ENCODE measurements around the gene SRSF11.

SRSF11 gene

DNA sequence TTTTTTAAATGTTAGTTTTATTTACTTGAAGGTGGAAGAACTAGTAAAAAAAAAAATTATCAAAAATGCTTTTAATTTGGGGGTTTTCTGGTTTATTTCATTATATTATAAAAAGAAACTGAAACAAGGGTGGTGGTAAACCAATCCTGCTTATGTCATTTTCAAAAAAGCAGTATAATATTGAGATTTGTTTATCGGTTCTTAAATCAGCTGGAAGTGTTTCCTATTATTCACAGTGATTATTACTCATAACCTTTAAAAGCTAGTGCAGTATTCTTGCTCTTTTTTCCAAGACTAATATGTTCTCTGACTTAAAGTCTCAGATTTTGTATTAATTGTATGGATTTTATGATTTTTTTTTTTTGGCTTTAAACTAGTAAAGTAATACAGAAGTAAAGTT, 10.4 kb upstream of the SRSF11 start:
- peaks cover 41% of the 10 kb centered on the region for H3K4me1 ChIP-seq (ENCODE audit: insufficient read depth, low read length)
- H3K4me2 ChIP-seq (ENCODE audit: insufficient read depth, low read length), result peak overlapping the region; percentile 44; the same call in 1 of the 2 replicates
- H3K27me3 ChIP-seq (ENCODE audit: insufficient read depth, low read length, poor library complexity), result no peaks in the 10 kb centered on the region
- H3K79me2 ChIP-seq (ENCODE audit: insufficient read depth, low read length), result peaks cover 100% of the 10 kb centered on the region
- peaks cover 21% of the 10 kb centered on the region for H4K20me1 ChIP-seq (ENCODE audit: insufficient read depth, low read length)
- H3K27ac ChIP-seq (ENCODE audit: low read length), result no peak overlapping the region; the same call in 1 of the 2 replicates
- no peak overlapping the region for H2AFZ ChIP-seq (ENCODE audit: low read depth, low read length)
- no peaks in the 10 kb centered on the region for H3K9me3 ChIP-seq (ENCODE audit: insufficient read depth, low read length, severe bottlenecking)
- peaks cover 37% of the 10 kb centered on the region for H3K36me3 ChIP-seq (ENCODE audit: insufficient read depth, low read length)
- ATAC-seq (ENCODE audit: insufficient read depth, low read depth) (no peak), DNase-seq (no peak)
- H3K4me3 ChIP-seq (ENCODE audit: low read depth in 1 of 2, low read length in 2 of 2), result no peak overlapping the region
- TF ChIP-seq, protein P1, sequence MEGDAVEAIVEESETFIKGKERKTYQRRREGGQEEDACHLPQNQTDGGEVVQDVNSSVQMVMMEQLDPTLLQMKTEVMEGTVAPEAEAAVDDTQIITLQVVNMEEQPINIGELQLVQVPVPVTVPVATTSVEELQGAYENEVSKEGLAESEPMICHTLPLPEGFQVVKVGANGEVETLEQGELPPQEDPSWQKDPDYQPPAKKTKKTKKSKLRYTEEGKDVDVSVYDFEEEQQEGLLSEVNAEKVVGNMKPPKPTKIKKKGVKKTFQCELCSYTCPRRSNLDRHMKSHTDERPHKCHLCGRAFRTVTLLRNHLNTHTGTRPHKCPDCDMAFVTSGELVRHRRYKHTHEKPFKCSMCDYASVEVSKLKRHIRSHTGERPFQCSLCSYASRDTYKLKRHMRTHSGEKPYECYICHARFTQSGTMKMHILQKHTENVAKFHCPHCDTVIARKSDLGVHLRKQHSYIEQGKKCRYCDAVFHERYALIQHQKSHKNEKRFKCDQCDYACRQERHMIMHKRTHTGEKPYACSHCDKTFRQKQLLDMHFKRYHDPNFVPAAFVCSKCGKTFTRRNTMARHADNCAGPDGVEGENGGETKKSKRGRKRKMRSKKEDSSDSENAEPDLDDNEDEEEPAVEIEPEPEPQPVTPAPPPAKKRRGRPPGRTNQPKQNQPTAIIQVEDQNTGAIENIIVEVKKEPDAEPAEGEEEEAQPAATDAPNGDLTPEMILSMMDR (IDR thresholded peaks at IDR 0.05; ENCODE audit: borderline replicate concordance, extremely low read depth, low read length, poor library complexity, severe bottlenecking), result no peak
- TF ChIP-seq EZH2 (IDR thresholded peaks at IDR 0.05; ENCODE audit: borderline replicate concordance, low read depth, low read length, severe bottlenecking), result no peak
- no peak overlapping the region for H3K9ac ChIP-seq (ENCODE audit: low read depth, low read length)

- ATAC-seq (ENCODE audit: insufficient read depth, low read depth), result no peak
- no peak overlapping the region for H3K4me3 ChIP-seq (ENCODE audit: low read depth in 1 of 2, low read length in 2 of 2)
These were observed 9.6 kb upstream of the SRSF11 start for GRCh38 chr1:70211541-70211940.

DNA sequence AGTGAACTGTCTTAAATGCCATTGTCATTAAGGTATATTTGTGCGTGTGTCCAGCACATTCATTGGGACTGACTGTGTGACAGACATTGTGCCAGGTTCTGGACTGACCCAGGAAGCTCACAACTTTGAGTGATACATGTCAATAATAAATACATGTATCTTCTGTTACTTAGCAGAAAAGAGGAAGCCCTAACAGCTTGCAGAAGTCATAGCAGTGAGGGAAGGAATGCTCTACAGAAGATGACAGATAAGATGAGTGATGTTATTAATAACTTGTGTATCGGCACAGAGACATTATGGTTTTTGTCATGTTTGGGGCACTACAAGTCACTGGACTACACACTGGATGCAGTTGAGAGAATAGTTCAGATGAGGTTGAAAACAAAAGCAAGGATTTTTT, 1.2 kb upstream of the SRSF11 start:
- H4K20me1 ChIP-seq (ENCODE audit: insufficient read depth, low read length), result peaks cover 35% of the 10 kb centered on the region
- H3K27me3 ChIP-seq (ENCODE audit: insufficient read depth, low read length, poor library complexity), result no peaks in the 10 kb centered on the region
- no peak for DNase-seq
- no peak overlapping the region for H3K4me3 ChIP-seq (ENCODE audit: low read depth in 1 of 2, low read length in 2 of 2)
- H3K4me2 ChIP-seq (ENCODE audit: insufficient read depth, low read length), result peak overlapping the region; percentile 74
- ATAC-seq (ENCODE audit: insufficient read depth, low read depth), result no peak
- peaks cover 97% of the 10 kb centered on the region for H3K79me2 ChIP-seq (ENCODE audit: insufficient read depth, low read length)
- H3K9me3 ChIP-seq (ENCODE audit: insufficient read depth, low read length, severe bottlenecking), result no peaks in the 10 kb centered on the region
- H3K4me1 ChIP-seq (ENCODE audit: insufficient read depth, low read length), result peaks cover 40% of the 10 kb centered on the region
- TF ChIP-seq, protein P1 (IDR thresholded peaks at IDR 0.05; ENCODE audit: borderline replicate concordance, extremely low read depth, low read length, poor library complexity, severe bottlenecking), result no peak
- TF ChIP-seq EZH2 (IDR thresholded peaks at IDR 0.05; ENCODE audit: borderline replicate concordance, low read depth, low read length, severe bottlenecking), result no peak
- no peak overlapping the region for H2AFZ ChIP-seq (ENCODE audit: low read depth, low read length)
- no peak overlapping the region for H3K27ac ChIP-seq (ENCODE audit: low read length)
- peaks cover 48% of the 10 kb centered on the region for H3K36me3 ChIP-seq (ENCODE audit: insufficient read depth, low read length)
- H3K9ac ChIP-seq (ENCODE audit: low read depth, low read length), result no peak overlapping the region

More at GRCh38 chr1:70211541-70211940, 9.6 kb upstream of the SRSF11 start:
- Histone ChIP-seq H3K9me3 (ENCODE audit: insufficient read depth, low read length, severe bottlenecking) (no peaks in the 10 kb centered on the region), H3K27me3 (ENCODE audit: insufficient read depth, low read length, poor library complexity) (no peaks in the 10 kb centered on the region), H3K79me2 (ENCODE audit: insufficient read depth, low read length) (peaks cover 100% of the 10 kb centered on the region), H3K27ac (ENCODE audit: low read length) (no peak overlapping the region), H3K4me1 (ENCODE audit: insufficient read depth, low read length) (peaks cover 39% of the 10 kb centered on the region), H4K20me1 (ENCODE audit: insufficient read depth, low read length) (peaks cover 21% of the 10 kb centered on the region), H3K36me3 (ENCODE audit: insufficient read depth, low read length) (peaks cover 43% of the 10 kb centered on the region), H2AFZ (ENCODE audit: low read depth, low read length) (no peak overlapping the region), H3K9ac (ENCODE audit: low read depth, low read length) (no peak overlapping the region), H3K4me2 (ENCODE audit: insufficient read depth, low read length) (peak overlapping the region; percentile 5; the same call in 1 of the 2 replicates)
- TF ChIP-seq, protein P1 (IDR thresholded peaks at IDR 0.05; ENCODE audit: borderline replicate concordance, extremely low read depth, low read length, poor library complexity, severe bottlenecking), result no peak
- TF ChIP-seq EZH2 (IDR thresholded peaks at IDR 0.05; ENCODE audit: borderline replicate concordance, low read depth, low read length, severe bottlenecking), result no peak
- no peak for DNase-seq

Data from DND-41 (cell line).